Measurements from ENCODE around the gene NHLH1. TPM values are rescaled to one million over a fixed set of nuclear protein-coding genes. Genes with fewer than 3 reads are reported as not detected.

NHLH1 gene
- 0.48 and 2.2 TPM in 2 replicates for total RNA-seq (ENCODE audit: low replicate concordance)
- long read RNA-seq: 0 reads

DNA sequence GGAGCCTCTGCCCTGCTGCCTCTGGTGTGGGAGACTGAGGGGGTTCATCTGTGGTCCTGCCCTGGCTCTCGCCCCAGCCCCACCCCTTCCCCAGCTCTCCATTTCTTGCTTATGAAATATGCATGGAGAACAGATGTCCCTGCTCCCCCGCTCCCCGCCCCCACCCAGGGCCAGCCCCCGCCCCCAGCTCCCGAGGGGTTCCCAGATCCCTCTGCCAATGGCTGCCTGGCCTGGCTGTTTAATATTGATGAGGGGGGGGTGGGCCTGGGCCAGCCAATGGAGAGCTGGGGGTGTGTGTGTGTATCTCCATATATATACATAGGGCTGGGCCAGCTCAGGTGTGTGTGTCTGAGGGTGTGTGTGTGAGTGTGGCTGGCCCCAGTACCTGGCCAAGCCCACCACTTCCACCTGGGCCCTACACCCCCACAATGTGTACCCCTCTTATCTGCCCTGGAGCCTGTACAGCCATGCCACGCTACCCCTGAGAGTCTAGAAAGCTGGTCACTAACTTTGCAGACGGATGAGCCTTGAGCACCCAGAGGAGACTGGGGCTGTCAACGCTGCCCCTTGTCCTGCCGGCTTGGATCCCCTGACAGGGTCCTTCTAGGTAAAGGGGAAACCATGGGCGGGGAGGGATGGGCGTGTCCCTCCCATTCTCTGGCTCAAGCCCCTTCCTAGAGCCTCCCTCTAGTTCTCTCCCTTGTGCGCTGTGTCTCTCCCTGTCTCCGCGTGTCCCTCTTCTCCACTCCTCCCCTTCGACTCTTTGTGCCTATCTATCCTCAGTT lies at the start of gene NHLH1:
NHLH1 (plus strand) TSS at position 341 of the 785 bp plus-strand sequence. CDS start 3,661 bp downstream, outside the sequence.
- Mint-ChIP-seq H3K27ac (no peak within 1 kb of the TSS), H3K4me3 (no peak within 1 kb of the TSS), H3K36me3 (no peaks in the 10 kb centered on the region), H3K9me3 (no peaks in the 10 kb centered on the region), H3K27me3 (peaks cover 13% of the 10 kb centered on the region), H3K4me1 (ENCODE audit: unreplicated experiment) (peaks cover 27% of the 10 kb centered on the region)
- no peak for DNase-seq (ENCODE audit: extremely low spot score, unreplicated experiment)
- TF ChIP-seq, protein P1, sequence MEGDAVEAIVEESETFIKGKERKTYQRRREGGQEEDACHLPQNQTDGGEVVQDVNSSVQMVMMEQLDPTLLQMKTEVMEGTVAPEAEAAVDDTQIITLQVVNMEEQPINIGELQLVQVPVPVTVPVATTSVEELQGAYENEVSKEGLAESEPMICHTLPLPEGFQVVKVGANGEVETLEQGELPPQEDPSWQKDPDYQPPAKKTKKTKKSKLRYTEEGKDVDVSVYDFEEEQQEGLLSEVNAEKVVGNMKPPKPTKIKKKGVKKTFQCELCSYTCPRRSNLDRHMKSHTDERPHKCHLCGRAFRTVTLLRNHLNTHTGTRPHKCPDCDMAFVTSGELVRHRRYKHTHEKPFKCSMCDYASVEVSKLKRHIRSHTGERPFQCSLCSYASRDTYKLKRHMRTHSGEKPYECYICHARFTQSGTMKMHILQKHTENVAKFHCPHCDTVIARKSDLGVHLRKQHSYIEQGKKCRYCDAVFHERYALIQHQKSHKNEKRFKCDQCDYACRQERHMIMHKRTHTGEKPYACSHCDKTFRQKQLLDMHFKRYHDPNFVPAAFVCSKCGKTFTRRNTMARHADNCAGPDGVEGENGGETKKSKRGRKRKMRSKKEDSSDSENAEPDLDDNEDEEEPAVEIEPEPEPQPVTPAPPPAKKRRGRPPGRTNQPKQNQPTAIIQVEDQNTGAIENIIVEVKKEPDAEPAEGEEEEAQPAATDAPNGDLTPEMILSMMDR (conservative IDR thresholded peaks at IDR 0.05): no peak

- no peak for DNase-seq (ENCODE audit: extremely low spot score, unreplicated experiment)
- H3K9me3 Mint-ChIP-seq: no peaks in the 10 kb centered on the region
- H3K4me3 Mint-ChIP-seq: no peak overlapping the region
- H3K27ac Mint-ChIP-seq: no peak overlapping the region
- peaks cover 46% of the 10 kb centered on the region for H3K36me3 Mint-ChIP-seq
- H3K4me1 Mint-ChIP-seq (ENCODE audit: unreplicated experiment): no peaks in the 10 kb centered on the region
- TF ChIP-seq, protein P1 (conservative IDR thresholded peaks at IDR 0.05): no peak
- H3K27me3 Mint-ChIP-seq: no peaks in the 10 kb centered on the region
Measured at GRCh38 chr1:160322831-160323230, 44.0 kb upstream of the NHLH1 start.

GRCh38 chr1:160325252-160325651 lies 41.6 kb upstream of the NHLH1 start:
- H3K4me3 Mint-ChIP-seq: no peak overlapping the region
- no peak overlapping the region for H3K27ac Mint-ChIP-seq

DNA sequence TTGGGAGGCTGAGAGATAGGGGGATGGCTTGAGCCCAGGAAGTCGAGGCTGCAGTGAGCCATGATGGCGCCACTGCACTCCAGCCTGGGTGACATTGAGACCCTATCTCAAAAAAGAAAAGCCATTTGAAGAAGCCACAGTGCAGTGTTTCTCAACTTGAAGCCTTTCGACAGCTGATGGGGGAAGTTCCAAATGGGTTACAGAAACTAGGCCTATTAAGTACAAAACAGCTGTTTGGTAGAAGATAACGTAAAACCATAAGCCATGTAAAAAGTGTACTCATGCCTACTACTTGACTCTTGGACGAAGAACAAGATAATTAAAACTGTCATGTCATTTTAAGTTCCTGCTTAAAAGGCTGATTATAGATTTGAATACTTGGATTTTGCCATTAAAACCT lies 40.5 kb upstream of the NHLH1 start:
- Mint-ChIP-seq H3K9me3 (no peaks in the 10 kb centered on the region), H3K27ac (no peak overlapping the region), H3K4me1 (ENCODE audit: unreplicated experiment) (no peaks in the 10 kb centered on the region), H3K27me3 (no peaks in the 10 kb centered on the region), H3K4me3 (no peak overlapping the region), H3K36me3 (peaks cover 30% of the 10 kb centered on the region)
- TF ChIP-seq, protein P1 (conservative IDR thresholded peaks at IDR 0.05): no peak
- DNase-seq (ENCODE audit: extremely low spot score, unreplicated experiment): no peak

More at GRCh38 chr1:160325252-160325651, 41.6 kb upstream of the NHLH1 start:
- no peaks in the 10 kb centered on the region for H3K4me1 Mint-ChIP-seq (ENCODE audit: unreplicated experiment)
- DNase-seq (ENCODE audit: extremely low spot score, unreplicated experiment): no peak
- no peaks in the 10 kb centered on the region for H3K9me3 Mint-ChIP-seq
- H3K36me3 Mint-ChIP-seq: peaks cover 35% of the 10 kb centered on the region
- no peaks in the 10 kb centered on the region for H3K27me3 Mint-ChIP-seq
- TF ChIP-seq, protein P1 (conservative IDR thresholded peaks at IDR 0.05): no peak

GRCh38 chr1:160328184-160328583 lies 38.7 kb upstream of the NHLH1 start:
- Mint-ChIP-seq H3K9me3 (no peaks in the 10 kb centered on the region), H3K4me1 (ENCODE audit: unreplicated experiment) (no peaks in the 10 kb centered on the region), H3K36me3 (peaks cover 17% of the 10 kb centered on the region), H3K4me3 (no peak overlapping the region), H3K27ac (no peak overlapping the region), H3K27me3 (no peaks in the 10 kb centered on the region)
- DNase-seq (ENCODE audit: extremely low spot score, unreplicated experiment): no peak
- TF ChIP-seq, protein P1 (conservative IDR thresholded peaks at IDR 0.05): no peak

All from type B pancreatic cell (in vitro differentiated cells).